D341Med (cell line): ENCODE results near the gene TCF12.
"Not testable (repeated sequence)": the region's sequence is repeated elsewhere in the genome, so short reads cannot be mapped to it uniquely, and the experiment has no call there.

Experiments used
- DNase-seq: peaks from one replicate; pipeline ENCODE4 v3.0.0; 2012; ENCODE audit warnings: low spot score

The TCF12 gene

DNA sequence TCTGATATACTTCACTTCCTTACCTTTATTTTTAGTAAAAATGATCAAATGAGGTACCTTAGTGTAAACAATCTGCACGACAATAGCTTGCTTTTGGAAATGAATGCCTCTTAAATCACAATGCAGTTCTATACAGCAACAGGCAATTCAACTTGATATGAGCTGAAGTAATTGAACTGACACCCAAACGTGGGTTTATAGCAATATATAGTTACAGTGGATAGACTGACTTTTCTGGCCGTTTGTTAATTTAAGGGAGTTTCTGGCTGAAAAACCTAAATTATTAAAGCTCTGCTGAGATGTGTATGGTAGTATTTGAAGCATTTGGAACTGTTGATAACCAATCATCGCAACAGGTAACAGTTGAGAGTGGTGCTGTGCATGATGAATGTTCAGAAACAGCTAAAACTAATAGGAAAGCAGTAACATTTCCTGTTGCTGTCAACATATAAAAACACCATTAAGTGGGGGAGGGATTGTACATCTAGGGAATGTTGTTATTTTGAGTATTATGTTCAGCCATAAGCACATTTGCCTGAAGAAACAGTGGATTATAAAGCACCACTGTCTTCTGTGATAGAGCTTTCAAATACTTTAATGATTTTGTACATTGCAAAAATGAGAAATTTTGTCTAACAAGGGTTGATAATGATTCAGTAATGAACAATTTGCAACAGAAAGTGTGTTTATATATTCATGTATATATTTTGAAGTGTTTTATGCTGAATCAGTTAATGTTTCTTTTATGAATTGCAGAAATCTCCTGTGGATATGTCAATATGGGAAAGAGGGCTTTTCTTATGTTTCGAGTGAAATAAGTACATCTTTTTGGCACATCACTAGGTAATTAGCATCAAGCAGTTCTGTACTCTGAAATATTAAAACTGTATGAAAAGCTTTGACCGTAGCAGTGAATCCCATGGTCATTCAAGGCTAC, 176.1 kb downstream of the TCF12 start:
- DNase-seq, result no peak

DNA sequence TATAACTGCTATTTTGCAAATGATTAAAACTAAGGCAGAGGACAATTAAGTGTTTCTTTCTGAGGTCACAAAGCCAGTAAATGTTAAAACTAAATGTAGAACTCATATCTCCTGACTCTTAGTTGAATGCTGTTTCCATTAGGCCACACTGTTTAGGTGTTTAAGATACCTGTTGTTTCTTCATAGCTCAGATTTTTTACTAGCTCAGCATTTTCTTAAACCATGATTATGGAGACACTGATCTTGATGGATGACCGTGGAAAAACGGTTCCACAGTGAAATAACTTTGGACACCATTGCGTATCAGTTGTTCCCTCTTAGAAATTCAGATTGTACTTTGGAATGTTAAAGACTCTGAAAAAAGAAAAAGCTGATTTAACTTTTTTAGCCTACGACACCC, 177.5 kb downstream of the TCF12 start:
- DNase-seq, result no peak

DNA sequence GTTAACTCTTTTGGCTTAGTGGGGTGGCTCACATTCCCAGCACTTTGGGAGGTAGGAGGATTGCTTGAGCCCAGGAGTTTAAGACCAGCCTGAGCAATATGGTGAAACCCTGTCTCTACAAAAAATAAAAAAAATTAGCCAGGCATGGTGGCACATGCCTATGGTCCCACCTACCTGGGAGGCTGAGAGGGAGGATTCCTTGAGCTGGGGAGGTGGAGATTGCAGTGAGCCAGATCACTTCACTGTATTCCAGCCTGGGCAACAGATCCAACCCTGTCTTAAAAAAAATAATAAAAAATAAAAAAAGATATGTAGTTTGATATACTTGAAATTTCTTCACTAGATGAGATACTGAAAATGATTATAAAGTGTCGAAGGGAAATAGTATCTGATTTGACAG, 178.8 kb downstream of the TCF12 start:
- no peak for DNase-seq

DNA sequence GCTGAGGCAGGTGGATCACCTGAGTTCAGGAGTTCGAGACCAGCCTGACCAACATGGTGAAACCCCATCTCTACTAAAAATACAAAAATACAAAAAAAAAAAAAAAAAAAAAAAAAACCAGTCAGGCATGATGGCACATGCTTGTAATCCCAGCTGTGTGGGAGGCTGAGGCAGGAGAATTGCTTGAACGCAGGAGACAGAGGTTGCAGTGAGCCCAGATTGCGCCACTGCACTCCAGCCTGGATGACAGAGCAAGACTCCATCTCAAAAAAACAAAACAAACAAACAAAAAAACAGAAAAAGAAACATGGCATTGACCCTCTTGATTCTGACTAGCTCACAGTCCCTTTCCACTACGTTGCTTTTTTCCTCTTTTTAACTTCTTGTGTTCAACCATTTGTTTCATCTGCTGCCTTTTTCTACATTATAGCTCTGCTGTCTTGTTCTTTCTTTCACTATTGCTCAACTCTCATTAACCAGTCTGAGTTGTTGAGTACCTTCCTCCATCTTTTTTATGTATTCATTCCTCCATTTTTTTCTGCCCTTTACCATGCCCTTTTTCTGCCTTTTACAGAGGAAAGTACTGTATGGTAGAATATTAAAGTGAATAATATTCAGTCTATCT, 179.6 kb downstream of the TCF12 start:
- not testable (repeated sequence) for DNase-seq

DNA sequence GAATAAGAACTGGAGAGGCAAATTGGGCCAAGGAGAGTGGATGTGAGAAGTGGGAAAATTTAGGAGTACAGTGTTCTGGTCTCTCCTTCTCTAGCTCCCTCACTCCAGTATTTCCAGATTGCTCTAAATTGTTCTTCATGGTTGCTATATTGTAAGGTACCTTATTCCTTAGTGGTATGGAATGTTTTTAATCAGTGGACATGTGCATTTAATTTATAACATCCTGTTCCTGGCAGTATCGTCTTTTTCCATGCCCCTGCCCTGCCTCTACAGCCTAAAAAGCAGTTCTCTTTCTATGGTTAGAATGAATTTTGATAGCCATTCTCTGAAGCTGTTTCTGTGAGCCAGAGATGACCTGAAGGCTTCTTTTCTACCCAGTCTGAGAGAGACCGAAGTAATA, 180.5 kb downstream of the TCF12 start:
- DNase-seq, result no peak

DNA sequence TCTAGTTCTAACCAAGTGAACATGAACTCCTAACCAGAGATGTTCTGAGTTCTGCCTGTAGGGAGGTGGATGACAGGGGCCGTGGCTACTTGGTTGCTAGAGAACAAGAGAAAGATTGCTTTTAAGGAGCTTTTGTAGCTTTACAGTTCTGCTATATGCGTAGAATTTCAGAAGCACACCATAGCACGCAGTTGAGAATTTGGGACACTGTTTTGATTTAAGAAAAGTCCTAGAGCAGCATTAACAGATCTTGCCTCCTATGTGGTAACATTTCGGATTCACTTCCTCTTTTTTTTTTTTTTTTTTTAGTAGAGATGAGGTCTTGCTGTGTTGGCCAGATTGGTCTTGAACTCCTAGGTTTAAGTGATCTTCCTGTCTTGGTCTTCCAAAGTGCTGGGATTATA, 181.7 kb downstream of the TCF12 start:
- DNase-seq, result no peak

DNA sequence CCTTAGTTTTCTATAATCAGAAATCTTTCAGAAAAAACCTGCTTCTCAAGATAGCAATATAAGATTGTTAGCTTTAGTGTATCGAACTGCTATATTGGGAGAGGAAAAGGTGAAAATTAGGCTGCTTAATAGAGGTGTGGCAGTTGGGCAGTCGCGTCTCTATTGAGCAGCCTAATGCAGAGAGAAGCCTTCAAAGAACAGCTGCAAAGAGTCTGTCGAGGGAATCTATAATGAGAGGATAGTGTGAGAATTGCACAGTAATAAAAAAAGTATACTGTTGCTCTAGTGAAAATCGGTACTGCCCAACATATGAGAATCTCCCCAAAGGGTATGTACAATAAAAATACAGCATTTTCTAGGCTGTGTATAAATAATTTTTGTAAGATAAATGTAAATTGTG, 184.4 kb downstream of the TCF12 start:
- no peak for DNase-seq

DNA sequence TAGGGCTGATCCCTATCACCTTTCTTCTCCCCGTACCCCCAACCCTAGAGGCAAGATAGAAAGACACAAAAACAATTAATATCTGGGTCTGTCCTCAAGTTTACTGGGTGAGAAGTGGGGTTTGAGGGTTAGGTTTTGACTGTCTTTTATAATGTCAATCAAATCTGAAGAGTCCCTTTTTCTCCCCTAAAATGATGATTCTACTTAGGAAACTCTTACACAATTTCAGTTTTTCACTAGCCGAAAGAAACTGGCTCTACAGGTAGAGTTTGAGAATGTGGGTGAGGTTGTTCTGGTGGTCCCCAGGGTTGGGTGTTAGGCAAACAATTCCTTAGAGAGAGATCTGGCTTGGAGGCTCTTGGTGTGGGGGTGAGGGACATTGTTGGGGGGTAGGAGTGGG, 189.9 kb downstream of the TCF12 start:
- no peak for DNase-seq

DNA sequence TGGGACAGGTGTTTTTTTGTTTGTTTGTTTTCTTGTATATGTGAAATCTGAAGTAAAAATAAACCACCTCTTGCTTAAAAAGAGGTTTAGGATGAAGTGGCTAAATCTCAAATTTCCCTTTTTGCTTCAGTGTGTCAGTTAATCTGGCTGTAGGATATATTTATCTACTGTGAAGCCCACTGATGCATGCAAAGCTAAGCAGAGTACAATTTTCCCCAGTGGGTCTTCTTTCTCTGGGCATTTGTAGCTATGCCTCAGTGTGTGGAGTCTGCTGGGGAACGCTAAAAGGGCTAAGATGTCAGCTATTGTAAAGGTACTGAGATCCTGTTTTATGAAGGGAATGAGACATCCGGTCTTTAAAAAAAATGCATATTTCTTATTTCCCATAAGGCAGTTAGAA, 190.6 kb downstream of the TCF12 start:
- DNase-seq, result no peak

DNA sequence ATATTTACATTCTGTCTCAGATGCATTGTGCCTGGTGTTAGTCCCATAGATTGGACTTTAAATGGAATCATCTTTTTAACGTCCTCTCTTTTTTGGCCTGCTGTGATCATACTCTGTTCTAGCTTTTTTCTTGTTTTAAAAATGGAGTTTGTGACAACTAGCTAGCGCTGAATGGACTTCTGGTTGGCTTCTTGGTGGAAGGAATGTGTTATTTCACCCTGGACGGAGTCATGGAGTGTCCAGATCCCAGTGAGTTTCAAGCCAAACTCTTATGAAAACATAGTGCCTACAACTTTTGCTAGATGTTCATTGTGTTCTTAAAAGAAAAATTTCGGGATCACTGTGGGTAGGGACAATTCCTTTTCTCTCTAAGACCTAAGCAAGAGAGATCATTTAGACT, 192.6 kb downstream of the TCF12 start:
- no peak for DNase-seq

DNA sequence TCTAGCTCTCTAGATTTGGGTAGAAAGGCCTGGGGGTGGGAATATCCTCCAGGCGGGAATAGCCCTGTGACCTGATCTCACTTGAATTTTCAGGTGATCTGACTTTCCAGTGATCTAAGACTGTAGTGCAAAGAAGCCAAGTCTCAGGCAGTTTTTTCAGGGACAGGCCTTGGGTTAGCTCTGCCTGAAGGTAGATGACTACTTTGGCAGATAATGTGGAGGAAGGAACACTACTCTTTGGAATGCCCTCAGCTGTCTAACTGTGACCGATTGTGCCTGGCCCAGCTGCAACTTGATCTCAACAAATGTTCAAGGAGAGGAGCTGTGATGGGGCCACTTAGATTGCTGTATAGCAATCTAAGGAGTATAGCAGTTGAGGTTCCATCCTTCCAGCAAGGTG, 193.7 kb downstream of the TCF12 start:
- peak; percentile 14 for DNase-seq

DNA sequence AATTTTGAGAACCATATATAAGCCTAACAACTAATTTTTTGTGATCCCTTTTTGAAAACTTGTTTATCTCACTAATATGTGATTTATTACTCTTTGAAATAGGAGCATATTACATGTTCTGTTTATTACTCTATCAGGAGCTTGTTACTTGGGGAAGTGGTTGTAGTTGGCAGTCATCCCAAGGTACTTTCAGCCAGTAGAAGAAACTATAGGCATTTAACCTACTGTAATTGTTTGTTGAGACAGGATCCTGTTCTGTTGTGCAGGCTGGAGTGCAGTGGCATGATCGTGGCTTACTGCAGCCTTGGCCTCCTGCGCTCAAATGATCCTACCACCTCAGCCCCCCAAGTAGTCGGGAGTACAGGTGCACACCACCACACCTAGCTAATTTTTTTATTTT, 195.6 kb downstream of the TCF12 start:
- no peak for DNase-seq

DNA sequence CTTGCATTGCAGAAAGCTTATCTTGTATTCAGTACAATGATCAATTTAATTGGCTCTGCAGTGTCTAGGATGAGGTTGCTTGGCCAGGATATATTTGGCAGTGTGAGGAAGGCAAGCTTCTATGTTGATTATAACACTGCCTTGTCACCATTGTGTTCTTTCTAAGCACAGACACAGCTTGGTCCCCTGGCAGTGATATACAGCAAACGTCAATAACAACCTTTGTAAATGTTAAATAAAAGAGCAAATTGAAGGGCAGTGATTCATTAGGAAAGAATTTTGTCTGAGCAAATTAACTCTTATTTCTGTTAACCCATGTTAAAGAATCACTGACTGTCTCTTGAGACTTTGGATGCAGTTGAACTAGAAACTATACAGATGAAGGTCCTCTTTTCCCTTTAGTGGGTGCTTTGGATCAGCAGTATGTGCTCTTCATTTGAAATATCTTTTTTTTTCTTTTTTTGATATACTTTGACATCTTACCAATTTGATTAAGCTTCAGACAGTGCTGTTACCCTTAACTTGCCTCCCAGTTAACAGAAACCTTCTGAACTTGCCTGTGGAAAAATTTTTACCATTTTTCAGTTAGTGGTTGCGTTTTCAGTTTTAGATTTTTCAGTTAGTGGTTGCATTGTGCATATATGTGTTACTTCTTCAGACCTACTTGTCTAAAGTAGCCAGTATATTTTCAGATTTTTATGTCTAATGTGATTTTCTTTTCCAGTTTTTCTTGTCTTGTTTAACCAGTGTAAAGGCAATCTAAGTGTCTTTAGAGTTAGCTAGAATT, 199.8 kb downstream of the TCF12 start:
- no peak for DNase-seq

DNA sequence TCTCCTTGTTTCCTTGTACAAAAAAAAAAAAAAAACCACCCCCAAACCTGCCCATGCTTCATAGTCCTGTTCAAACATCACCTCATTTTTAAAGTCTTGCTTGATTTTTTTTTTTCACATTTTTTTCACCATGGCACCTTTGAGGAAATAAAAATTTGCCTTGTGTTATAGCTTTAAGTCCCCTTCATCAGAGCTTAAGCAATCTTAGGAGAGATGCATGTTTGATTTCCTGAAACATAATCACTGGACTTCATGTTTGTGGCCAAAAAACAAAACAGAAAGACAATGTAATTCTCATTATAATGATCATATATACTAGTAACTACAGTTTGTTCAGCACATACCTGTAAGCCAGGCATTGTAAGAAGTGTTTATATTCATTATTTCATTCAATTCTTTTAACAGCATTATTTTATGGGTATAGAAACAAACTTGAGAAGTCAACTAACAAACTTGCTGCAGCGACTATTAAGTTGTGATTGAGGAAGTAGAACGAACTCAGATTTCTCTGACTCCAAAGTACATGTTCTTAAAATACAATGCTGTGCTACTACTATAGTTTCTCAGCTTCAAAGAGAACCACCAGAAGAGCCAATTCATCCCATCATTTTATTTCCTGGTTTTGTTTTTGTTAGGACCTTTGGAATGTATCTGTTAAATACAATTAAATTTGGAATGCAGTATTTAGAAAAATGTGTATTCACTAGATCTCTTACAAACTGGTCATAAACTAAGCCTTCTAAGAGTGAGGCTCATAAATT, 203.8 kb downstream of the TCF12 start:
- no peak for DNase-seq

DNA sequence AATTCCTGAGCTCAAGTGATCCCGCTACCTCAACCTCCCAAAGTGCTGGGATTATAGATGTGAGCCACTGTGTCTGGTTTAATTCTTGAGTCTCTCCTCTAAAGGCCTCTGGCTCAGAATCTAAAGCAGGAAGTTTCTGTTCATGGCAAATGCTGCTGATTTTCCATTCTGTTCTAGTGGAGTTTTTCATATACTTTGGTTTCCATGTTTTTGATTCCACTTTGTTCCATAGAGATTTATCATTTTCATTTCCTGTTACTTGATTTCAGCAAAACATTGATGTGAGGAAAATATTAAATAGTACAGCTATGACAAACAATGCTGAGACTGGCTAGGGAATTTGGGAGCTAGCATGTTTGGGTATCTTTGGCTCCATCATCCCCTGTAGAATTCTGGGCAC, 205.6 kb downstream of the TCF12 start:
- no peak for DNase-seq

DNA sequence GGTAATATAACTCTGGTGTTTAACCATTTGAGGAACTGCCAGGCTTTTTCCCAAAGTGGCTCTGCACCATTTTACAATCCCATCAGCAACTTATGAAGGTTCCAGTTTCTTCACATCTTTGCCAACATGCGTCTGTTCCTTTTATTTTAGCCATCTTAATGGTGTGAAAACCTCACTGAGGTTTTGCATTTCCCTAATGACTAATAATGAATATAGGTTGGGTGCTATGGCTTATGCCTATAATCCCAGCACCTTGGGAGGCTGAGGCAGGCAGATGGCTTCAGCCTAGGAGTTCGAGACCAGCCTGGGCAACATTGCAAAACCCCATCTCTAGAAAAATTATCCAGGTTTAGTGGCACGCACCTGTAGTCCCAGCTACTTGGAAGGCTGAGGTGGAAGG, 210.6 kb downstream of the TCF12 start:
- no peak for DNase-seq

DNA sequence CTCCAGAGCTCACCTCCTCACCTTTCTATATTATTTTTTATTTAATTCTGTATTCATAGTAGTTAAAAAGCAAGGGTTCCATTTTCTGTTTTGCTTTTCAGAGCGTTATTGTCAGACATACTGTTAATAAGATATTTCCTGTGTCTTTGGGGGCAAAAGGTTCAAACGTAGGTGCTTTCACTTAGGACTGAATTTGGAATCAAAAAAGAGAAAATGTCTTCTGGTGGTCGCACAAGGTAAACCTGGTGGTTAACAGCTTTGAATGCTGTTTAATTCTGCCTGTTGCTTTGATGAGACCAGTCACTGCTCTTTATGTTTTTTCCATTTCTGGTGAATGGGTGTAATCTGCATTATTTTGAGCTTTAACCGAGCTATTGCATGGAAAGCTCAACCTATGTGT, 212.5 kb downstream of the TCF12 start:
- no peak for DNase-seq

DNA sequence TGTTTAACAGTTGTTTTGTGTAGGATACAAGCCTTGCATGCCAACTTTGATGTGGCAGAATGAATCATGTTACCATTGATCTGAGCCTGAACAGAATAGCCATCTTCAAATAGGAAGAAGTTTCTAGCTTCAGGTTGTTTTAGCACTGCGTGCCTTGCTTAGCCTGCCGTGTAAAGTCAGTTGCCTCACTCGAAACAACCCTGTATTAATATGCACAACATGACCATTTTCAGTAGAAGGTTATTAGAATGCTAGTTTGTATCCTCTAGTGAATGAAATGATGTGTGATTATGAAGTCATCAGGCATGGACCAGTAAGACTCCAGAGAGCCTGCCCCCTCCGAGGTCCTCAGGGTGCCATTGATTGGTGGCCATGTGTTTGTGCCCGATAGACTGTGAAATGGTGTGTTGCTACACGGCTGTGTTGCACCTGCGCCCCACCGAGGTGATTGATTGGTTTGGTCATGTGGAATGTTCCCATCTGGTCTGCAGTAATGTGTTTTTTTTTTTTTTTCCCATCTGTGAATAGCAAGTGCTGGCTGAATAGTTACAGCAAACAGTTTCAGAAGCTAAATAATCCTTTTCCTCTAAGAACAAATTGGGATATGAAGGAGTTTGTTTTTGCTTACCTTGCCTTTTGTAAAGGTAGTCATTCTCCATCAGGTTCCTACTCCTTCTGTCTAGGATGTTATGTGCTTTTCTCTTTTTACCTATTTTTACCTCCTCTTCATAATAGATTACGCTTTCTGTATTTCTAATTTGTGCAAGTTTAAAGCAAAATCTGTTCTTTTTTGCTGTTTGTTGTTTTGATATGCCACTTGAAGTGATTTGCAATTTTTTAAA, 214.9 kb downstream of the TCF12 start:
- no peak for DNase-seq

DNA sequence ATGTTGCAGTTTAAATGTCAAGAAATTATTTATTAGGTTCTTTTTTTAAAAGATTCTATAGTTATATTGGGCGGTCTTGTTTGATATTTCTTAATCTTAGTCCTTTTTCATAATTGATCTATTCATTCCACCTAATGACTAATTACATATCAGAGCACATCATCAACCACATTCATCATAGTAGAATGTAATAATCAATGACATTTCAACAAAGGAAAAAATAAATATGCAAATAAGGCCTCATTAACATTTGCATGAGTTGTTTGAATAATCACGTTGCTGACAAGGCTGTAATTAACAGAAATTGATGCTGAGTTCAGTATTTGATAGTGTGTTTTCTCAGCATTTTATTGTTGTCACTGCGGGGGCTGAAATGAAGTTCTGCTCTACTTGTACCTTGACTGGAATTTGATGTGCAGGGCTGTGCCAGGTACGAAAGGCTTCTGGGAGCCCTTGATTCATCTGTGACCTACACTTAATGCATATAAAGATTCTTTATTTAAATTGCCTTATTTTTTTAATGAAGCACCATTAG, 215.7 kb downstream of the TCF12 start:
- DNase-seq, result no peak

DNA sequence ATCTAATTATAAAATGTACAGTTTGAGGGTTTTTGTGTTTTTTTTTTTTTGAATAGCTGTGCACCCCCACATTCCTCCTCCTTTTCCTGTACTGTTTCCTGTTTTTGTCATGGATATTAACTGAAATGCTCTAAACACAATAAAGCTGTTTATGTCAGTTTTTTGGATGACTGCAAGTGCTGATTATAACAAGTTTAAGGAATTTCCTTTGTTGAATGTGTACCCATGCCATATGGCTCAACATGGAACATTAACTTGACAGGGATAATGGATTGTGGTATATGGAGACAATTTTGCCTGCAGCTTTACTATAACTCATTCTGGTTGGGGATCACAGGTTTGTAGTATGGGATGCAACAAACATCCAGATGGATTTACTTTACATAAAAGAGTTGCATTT, 216.4 kb downstream of the TCF12 start:
- DNase-seq, result no peak

DNA sequence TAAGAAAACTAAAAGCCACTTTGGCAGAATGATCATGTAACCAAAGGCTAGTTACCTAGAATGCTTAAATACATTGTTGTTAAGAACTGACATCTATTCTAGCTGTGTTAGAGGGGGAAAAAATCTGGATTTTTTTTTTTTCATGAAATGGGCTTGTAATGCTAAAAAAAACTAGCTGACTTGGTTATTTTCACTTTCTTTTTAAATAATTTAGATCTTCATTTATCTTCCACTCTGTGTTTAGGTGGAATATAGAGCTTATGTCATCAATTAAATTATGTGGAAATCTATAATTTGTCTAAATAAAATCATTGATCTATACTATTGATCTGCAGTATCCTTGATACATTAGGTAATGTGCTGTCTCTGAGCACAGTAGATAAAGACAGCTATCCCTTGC, 217.4 kb downstream of the TCF12 start:
- DNase-seq, result no peak
